SK-N-SH treated with all-trans-retinoic acid at 6 μM for 48 hours (cell line): ENCODE results near the gene ETNK2.

Source experiments
- PATZ1 ChIP-seq: fragments of 250-450 bp; sonication (Bioruptor Pico); IDR thresholded peaks from 2 replicates; pipeline ENCODE4 v1.8.0; 2020; ENCODE audit warnings: mild to moderate bottlenecking, moderate library complexity, borderline replicate concordance
- TCF4 ChIP-seq: fragments of 250-450 bp; sonication (Bioruptor Pico); IDR thresholded peaks from 2 replicates; pipeline ENCODE4 v1.8.0; 2021; ENCODE audit warnings: mild to moderate bottlenecking, moderate library complexity, borderline replicate concordance
- TOX ChIP-seq: fragments of 250-450 bp; sonication (Bioruptor Pico); IDR thresholded peaks from 2 replicates; pipeline ENCODE4 v1.8.0; 2021; ENCODE audit warnings: mild to moderate bottlenecking, moderate library complexity, borderline replicate concordance
- ZFP3 ChIP-seq: fragments of 250-450 bp; sonication (Bioruptor Pico); IDR thresholded peaks from 2 replicates; pipeline ENCODE4 v1.5.0; 2020; ENCODE audit warnings: mild to moderate bottlenecking, moderate library complexity
- ZNF70 ChIP-seq: fragments of 450-650 bp; formaldehyde crosslinking; IDR thresholded peaks from 2 replicates; pipeline ENCODE4 v1.5.0; 2020; ENCODE audit warnings: mild to moderate bottlenecking, moderate library complexity

GRCh38 chr1:204098683-204099082 lies 53.2 kb downstream of the ETNK2 start:
- TF ChIP-seq ZFP3 (CRISPR knock-in tag): no peak
- no peak for TF ChIP-seq ZNF70 (CRISPR knock-in tag)
- TF ChIP-seq TOX (CRISPR knock-in tag): no peak
- no peak for TF ChIP-seq TCF4 (CRISPR knock-in tag)
- TF ChIP-seq PATZ1 (CRISPR knock-in tag): no peak
